ENCODE measurements around the gene KIF1A.

The KIF1A gene

DNA sequence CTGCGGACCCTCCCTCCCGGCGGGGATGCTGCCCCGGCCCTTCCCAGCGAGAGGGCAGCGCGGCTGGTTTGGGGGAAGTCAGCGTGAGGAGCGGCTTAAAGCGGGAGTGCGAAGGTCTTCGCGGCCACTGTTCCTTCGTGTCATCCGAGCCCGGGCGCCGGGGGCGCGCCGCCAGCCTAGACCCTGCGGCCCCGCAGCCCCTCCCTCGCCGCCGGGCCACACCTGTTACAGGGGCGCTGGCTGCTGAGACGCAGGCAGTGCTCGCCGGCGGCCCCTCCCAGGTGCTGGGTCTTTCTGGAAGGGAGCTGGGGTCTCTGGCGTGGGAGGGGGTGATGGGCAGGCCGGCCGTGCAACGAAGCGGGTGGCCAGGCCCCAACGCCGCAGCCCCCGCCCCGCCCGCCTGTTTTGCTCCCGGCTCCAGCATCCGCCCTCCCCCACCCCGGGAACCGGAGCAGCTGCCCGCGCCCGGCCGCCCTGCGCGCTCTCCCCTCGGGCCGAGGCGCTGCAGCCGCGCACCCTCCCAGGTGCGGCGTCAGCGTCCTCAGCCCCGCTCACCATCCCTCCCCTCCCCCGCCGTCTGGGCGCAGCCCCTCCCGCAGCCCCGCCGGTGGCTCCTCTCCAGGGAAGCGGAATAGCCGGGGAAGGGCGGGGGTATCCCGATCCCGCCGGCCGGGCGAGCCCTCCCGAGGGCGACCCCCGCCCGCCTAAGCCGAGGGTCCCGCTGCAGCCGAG is 727 bp downstream of the KIF1A start:
- no peak for DNase-seq (ENCODE audit: low spot score)

DNA sequence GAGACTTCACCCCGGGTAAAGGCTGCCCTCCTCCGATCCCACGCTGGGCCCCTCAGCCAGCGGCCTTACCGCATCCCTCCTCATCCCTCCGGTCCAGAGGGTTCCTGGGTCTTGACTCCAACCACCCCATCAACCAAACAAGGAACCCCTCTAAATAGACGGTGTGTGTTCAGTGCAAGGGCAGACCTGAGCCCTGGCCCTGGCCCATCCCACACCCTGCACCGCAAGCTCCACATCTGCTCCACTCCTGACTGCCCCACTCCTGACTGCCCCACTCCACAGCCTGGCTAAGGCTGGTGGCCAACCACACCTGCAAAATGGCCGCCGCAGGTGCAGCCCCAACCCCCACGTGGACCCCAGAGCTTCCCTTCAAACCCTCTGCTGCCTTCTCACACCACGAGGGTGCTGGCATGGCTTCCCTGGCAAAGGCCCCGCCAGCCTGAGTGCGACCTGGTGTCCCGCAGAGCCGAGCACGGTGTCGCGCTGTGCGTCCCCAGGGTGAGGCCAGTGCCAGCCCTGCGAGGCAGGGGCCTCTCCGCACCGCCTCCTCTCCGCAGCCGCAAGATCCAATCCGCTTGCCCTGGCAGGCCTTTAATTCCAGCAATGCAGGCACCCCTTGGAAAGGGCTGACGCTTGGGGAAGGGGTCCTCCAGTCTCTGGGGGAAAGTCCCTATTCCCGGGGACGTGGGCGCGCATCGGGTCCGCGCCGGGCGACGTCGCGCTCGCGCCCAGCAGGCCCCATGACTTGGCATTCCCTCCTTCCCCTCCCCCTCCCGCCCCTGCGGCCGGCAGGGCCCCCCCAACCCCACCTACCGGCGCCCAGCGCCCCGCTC is 1.5 kb downstream of the KIF1A start:
- no peak for DNase-seq (ENCODE audit: low spot score)

- no peak for DNase-seq (ENCODE audit: low spot score)
These were observed 2.3 kb downstream of the KIF1A start for GRCh38 chr2:240817496-240818292.

DNA sequence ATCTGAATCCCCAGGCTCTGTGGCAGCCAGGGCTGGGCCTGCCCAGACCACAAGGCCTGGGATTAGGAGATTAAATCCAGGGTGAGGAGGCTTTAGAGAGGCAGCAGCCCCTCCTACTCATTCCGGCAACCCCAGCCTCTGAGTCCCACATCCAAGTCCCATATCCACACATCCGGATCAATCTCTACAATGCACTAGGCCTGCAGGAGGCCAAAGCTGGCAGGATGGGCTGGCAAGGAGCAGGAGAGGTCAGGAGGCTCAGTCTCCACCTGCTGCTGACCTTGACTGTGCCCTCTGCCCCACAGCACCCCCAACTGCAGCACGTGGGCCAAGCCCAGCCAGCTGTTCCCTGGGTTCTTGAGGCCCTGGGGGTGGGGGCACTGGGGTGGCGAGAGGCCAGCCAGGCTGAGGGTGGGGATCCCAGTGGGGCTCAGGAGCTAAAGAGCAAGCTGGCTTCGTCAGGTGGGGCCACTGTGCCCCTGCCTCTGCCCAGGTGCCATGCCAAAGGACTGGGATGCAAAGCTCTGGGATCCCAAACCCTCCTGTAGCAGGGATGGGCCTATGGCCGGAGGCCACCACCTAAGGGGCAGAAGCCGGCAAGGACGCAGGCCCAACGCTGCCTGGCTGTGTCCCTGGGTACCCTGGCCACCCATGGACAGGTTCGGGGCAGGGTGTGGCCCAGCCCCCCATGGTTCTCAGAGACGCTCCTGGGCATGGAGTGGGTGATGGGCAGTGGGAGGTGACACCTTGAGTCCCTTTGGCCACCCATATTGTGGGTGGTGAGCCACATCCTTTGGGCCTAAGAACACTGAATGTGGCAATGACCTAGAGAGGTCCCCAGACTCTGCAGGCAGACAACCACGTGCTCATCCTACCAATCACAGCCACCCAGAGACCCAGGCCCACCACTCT is 3.2 kb downstream of the KIF1A start:
- no peak for DNase-seq (ENCODE audit: low spot score)

- DNase-seq (ENCODE audit: low spot score), result no peak
These were observed 4.0 kb downstream of the KIF1A start for GRCh38 chr2:240815761-240816583.

- no peak for DNase-seq (ENCODE audit: low spot score)
These were observed 4.9 kb downstream of the KIF1A start for GRCh38 chr2:240814946-240815760.

DNA sequence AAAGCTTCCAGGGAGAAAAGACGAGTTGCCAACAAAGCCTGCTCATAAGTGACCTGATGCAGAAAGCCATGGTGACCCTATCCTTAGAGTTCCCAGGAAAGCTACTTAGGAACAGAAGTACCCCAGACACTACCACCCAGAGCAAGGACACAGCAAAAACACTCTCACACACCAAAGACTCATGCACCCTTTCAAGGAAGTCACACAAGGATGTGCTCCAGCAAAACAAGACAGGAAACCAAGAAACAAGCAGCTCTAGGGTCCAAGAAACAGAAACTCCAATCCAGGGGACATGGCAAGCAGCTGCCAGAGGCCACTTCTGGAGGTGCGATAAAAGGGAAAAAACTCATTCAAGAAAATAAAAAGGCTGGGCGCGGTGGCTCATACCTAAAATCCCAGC is 5.7 kb downstream of the KIF1A start:
- no peak for DNase-seq (ENCODE audit: low spot score)

GRCh38 chr2:240813231-240813921 is 6.6 kb downstream of the KIF1A start:
- DNase-seq (ENCODE audit: low spot score), result no peak

- DNase-seq (ENCODE audit: low spot score), result no peak
These were observed 7.3 kb downstream of the KIF1A start for GRCh38 chr2:240812721-240813120.

- DNase-seq (ENCODE audit: low spot score), result no peak
These were observed 7.7 kb downstream of the KIF1A start for GRCh38 chr2:240812301-240812680.

GRCh38 chr2:240811346-240812300 is 8.4 kb downstream of the KIF1A start:
- no peak for DNase-seq (ENCODE audit: low spot score)

GRCh38 chr2:240810621-240811020 is 9.4 kb downstream of the KIF1A start:
- no peak for DNase-seq (ENCODE audit: low spot score)

- DNase-seq (ENCODE audit: low spot score), result peak; percentile 8
These were observed 9.8 kb downstream of the KIF1A start for GRCh38 chr2:240810199-240810598.

DNA sequence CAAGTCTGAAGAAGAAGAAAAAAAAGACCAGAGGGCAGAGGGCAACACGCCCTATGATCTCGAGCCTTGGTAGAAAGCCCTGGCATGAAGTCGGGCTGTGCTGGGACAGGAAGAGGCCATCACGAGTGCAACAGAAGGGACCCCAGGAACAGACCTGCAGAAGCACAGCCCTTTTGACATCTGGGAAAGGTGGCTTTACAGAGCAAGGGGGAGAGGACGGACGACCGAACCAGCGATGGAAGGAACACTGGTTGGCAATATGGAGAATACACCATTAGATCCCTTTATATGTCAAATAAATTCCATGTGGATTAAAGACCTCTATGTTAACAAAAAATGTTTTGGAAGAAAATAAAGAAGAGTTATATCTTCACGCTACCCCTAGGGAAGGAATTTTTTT is 10.7 kb downstream of the KIF1A start:
- no peak for DNase-seq (ENCODE audit: low spot score)

- DNase-seq (ENCODE audit: low spot score), result no peak
These were observed 13.6 kb downstream of the KIF1A start for GRCh38 chr2:240806459-240806858.

GRCh38 chr2:240806006-240806405 is 14.0 kb downstream of the KIF1A start:
- DNase-seq (ENCODE audit: low spot score), result no peak

DNA sequence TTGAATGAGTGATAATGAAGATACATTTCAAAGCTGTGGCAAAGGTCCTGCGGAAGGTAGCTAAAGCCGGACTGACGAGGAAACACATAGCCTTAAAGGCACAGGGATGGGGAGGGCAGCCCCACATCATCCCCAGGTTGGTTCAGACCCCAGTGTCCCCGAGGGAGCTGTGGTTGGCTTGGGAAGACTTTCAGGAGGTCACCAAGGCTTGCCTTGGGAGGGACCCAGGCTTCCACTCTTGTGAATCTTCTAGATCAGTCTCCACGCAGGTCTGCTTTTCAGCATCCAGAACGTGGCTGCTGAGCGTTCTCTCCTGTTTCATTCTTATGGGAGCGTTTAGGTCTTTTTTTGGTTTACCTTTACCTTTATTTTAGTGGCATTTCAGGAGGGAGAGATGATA is 16.8 kb downstream of the KIF1A start:
- DNase-seq (ENCODE audit: low spot score), result no peak

Data from RKO (cell line).